ENCODE measurements around the gene TXNDC11. TPM values are rescaled to one million over a fixed set of nuclear protein-coding genes. Genes with fewer than 3 reads are reported as not detected.

The TXNDC11 gene
- total RNA-seq, 2 experiments from 2014 or later = 27.3 to 28.3 TPM

DNA sequence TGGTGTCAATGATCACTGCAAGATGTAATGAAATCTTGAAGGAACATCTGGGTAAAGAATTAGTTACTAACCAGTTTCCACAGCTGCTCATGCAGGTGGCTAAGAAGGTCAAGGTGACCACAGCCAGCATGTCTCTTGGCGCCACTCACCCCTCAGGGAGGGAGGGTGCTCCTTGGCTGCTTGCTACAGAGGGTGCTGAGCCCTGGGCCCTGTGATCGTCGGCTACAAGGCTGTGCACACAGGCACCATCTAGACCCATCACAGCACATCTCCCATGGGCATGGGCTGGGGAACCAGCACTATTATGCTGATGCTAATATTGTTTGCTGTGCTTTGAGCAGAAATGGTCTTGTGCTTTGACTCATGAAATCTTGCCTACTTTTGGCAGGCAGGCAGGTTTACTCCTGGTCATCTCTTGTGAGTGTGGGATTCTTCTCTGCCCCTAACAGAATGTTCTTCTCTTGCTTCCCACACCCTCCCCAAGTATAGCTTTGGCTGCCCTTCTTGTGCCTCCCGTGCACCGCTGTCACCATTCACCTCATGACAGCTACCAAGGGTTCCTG lies 36.4 kb downstream of the TXNDC11 start:
- Mint-ChIP-seq H3K36me3 (ENCODE audit: low read depth) (peaks cover 24% of the 10 kb centered on the region), H3K9me3 (ENCODE audit: low read depth) (no peaks in the 10 kb centered on the region), H3K4me1 (peaks cover 10% of the 10 kb centered on the region), H3K4me3 (no peak overlapping the region), H3K27ac (no peak overlapping the region), H3K27me3 (no peaks in the 10 kb centered on the region)
- ATAC-seq (no peak), DNase-seq (no peak)
- intact Hi-C loops (cut with DNase I, micrococcal nuclease) = no loop called here
- POLR2A ChIA-PET = no interaction called here
- CTCF ChIA-PET = interaction anchor here (0.6 to 2.3 kb wide), 6 partner anchors 8 to 428 kb away, joined by 3 to 10 read pairs (median 4); no protein-coding TSS in a partner anchor

DNA sequence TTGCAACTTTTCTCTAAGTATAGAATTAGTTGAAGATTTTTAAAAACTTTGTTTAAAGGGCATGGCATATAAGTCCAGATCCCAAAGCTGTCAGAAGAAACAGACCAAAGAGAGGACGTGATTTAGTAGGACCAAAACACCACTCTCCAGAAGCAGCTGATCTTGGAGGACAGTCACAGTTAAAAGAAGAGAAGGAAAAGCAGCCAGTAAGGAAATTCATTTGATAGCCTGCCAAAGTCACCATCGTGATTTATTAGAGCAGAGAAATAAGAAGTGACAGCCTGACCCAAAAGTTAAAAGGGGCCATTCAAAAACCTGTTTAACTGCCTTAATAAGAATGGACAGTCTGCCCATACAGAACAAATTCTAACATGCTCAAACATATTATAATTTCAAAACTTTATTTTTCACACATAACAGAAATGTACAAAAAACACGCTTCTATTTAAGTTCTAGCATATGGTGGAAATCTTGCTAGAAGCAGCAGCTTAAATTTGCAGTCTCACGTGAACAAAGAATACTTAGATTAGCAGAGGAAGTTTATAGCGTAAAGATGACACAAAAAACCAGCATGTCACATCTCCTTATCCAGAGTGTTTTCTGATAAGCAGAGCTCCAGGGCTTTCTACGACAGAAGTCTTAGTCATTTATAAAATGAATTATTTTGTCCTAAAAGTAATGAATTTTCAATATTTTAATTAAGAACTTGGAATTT lies 37.2 kb downstream of the TXNDC11 start:
- Mint-ChIP-seq H3K36me3 (ENCODE audit: low read depth) (peaks cover 27% of the 10 kb centered on the region), H3K4me1 (peaks cover 12% of the 10 kb centered on the region), H3K9me3 (ENCODE audit: low read depth) (no peaks in the 10 kb centered on the region), H3K27me3 (no peaks in the 10 kb centered on the region), H3K27ac (no peak overlapping the region), H3K4me3 (no peak overlapping the region)
- no peak for ATAC-seq
- POLR2A ChIA-PET = no interaction called here
- intact Hi-C loops (cut with DNase I, micrococcal nuclease) = no loop called here
- DNase-seq = no peak
- CTCF ChIA-PET = interaction anchor here (0.6 to 2.3 kb wide), 5 partner anchors 9 to 333 kb away, joined by 3 to 10 read pairs (median 4); no protein-coding TSS in a partner anchor

DNA sequence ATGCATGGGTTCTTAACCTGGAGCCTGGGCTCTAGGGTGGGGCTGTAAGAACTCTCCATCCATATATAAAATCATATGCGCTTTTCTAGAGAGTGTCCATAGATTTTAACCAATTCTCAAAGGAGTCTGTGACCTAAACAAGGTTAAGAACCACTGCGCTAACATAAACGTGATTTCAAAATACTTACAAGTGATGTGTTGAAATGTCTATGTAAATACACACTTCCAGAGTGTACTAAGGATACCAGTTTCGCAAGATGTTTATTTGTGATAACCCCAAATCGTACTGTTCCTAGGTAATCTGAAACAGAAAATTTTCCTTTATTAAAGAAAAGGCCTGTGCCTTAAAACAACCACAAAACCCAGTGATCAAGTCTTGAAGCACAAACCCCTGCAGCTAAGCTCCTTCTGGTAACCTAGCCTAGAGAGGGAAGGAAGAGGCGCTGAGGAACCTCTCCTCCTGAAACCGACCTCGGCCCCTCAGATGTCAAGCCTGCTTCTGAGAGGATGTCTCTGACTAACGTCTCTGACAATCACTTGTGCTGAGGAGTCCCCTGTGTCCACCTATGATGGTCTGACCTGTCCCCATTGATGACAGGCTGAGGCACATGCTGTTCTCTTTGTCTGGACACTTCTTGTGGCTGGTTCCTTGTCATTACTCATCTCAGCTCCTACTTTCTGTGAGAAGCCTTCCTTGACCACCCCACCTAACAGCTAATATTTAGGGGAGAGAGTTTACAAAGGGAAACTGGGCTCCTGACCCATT lies 42.2 kb downstream of the TXNDC11 start:
- ATAC-seq (no peak), DNase-seq (no peak)
- no peaks in the 10 kb centered on the region for H3K27me3 Mint-ChIP-seq
- intact Hi-C loops (cut with DNase I, micrococcal nuclease) = no loop called here
- H3K9me3 Mint-ChIP-seq (ENCODE audit: low read depth) = no peaks in the 10 kb centered on the region
- CTCF ChIA-PET = interaction anchor here (1.0 to 1.2 kb wide), 4 partner anchors 10 to 14 kb away, joined by 3 read pairs; no protein-coding TSS in a partner anchor
- H3K4me3 Mint-ChIP-seq = no peak overlapping the region
- POLR2A ChIA-PET = no interaction called here
- H3K36me3 Mint-ChIP-seq (ENCODE audit: low read depth) = peaks cover 38% of the 10 kb centered on the region
- H3K4me1 Mint-ChIP-seq = peaks cover 45% of the 10 kb centered on the region
- H3K27ac Mint-ChIP-seq = no peak overlapping the region

DNA sequence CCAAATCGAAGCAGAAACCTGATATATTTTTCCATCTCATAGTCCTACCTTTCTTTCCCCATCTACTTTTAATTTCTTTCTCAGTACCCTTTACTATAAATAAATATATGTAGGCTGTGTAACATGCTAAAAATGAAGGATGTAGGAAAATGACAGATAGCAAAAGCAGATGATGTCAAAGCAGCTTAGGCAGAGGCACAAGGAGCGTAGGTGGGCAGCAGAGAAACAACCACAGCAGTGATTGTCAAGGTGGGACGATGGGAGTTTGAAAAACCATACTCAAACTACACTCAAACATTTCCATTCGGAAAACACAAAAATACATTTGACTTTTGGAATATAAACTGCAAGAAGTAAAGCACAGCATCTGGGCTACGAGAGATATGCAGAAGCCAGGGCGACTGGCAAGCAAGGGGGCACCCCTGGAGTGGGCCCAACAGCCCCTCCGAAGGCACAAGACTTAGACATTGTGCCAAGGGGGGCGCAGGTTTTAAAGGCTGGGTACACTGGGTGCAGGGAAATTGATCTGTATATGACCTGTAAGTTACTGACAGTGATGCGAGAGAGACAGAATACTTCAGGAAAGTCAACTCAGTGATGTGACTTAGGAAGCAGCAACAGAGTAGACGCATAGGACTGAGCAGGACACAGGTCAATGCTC lies 43.3 kb downstream of the TXNDC11 start:
- ATAC-seq (no peak), DNase-seq (no peak)
- Mint-ChIP-seq H3K27ac (no peak overlapping the region), H3K36me3 (ENCODE audit: low read depth) (peaks cover 41% of the 10 kb centered on the region), H3K4me1 (peaks cover 47% of the 10 kb centered on the region), H3K9me3 (ENCODE audit: low read depth) (no peaks in the 10 kb centered on the region), H3K27me3 (no peaks in the 10 kb centered on the region), H3K4me3 (no peak overlapping the region)
- intact Hi-C loops (cut with DNase I, micrococcal nuclease) = loop anchor here in 1 of 2 experiments (5.0 kb wide), 1 partner anchor 292 kb away; no protein-coding TSS in a partner anchor
- POLR2A ChIA-PET = no interaction called here
- CTCF ChIA-PET = interaction anchor here (1.1 to 1.2 kb wide), 2 partner anchors 13 to 15 kb away, joined by 3 read pairs; no protein-coding TSS in a partner anchor

DNA sequence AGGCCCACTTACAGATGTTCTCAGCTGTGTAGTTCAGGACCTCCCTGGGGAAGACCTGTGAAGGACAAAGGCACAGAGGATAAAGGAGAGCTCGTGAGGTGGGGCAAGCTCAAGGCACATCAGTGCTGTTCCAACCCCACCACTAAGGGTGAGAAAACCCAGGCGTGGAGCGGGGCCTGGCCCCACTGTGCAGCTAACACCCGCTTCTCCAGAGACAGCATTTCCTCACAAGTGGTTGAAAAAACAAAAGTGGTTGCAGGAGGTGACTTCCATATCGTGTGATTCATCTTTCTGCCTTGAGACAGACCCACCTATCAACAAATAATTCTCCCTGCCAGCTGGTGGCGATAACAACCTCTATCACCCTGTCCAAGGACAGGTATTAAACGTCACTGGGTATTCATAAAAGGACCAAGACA lies 44.4 kb downstream of the TXNDC11 start:
- Mint-ChIP-seq H3K27ac (peak overlapping the region; percentile 76), H3K9me3 (ENCODE audit: low read depth) (no peaks in the 10 kb centered on the region), H3K4me1 (peaks cover 47% of the 10 kb centered on the region), H3K36me3 (ENCODE audit: low read depth) (peaks cover 37% of the 10 kb centered on the region), H3K27me3 (no peaks in the 10 kb centered on the region), H3K4me3 (no peak overlapping the region)
- CTCF ChIA-PET = interaction anchor here (0.6 to 2.6 kb wide), 7 partner anchors 9 to 735 kb away, joined by 3 to 22 read pairs (median 3); no protein-coding TSS in a partner anchor
- POLR2A ChIA-PET = interaction anchor here (0.5 to 0.6 kb wide), 2 partner anchors 14 to 198 kb away, joined by 3 read pairs; no protein-coding TSS in a partner anchor
- intact Hi-C loops (cut with DNase I, micrococcal nuclease) = loop anchor here in 1 of 2 experiments (1.0 to 5.0 kb wide), 2 partner anchors 115 to 291 kb away; no protein-coding TSS in a partner anchor
- peak; percentile 92 for ATAC-seq
- peak; percentile 67 for DNase-seq

DNA sequence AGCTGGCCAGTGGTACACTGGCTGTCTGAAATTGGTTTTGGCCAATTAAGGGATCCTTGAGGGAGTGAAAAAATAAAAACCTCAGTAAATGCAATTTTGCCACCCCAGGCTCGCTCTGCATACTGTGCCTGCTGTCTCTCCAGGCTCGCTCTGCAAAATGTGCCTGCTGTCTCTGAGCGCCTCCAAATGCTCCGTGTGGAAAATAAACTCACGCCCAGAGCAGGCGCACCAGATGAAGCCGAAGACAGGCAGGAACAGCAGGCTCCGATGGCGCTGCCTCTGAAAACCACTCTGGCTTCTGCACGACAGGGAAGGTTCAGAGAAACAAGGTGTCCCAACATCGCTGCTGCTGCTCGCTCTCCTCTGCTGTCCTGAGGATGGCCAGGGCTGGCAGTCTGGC lies 45.3 kb downstream of the TXNDC11 start:
- Mint-ChIP-seq H3K4me3 (no peak overlapping the region), H3K36me3 (ENCODE audit: low read depth) (peaks cover 42% of the 10 kb centered on the region), H3K27ac (no peak overlapping the region), H3K4me1 (peaks cover 47% of the 10 kb centered on the region), H3K27me3 (no peaks in the 10 kb centered on the region), H3K9me3 (ENCODE audit: low read depth) (no peaks in the 10 kb centered on the region)
- DNase-seq (no peak), ATAC-seq (no peak)
- ChIA-PET POLR2A (no interaction called here), CTCF (interaction anchor here (1.4 to 2.6 kb wide), 3 partner anchors 8 to 290 kb away, joined by 4 to 22 read pairs (median 8); no protein-coding TSS in a partner anchor)
- intact Hi-C loops (cut with DNase I, micrococcal nuclease) = loop anchor here in 1 of 2 experiments (5.0 kb wide), 1 partner anchor 290 kb away; no protein-coding TSS in a partner anchor

DNA sequence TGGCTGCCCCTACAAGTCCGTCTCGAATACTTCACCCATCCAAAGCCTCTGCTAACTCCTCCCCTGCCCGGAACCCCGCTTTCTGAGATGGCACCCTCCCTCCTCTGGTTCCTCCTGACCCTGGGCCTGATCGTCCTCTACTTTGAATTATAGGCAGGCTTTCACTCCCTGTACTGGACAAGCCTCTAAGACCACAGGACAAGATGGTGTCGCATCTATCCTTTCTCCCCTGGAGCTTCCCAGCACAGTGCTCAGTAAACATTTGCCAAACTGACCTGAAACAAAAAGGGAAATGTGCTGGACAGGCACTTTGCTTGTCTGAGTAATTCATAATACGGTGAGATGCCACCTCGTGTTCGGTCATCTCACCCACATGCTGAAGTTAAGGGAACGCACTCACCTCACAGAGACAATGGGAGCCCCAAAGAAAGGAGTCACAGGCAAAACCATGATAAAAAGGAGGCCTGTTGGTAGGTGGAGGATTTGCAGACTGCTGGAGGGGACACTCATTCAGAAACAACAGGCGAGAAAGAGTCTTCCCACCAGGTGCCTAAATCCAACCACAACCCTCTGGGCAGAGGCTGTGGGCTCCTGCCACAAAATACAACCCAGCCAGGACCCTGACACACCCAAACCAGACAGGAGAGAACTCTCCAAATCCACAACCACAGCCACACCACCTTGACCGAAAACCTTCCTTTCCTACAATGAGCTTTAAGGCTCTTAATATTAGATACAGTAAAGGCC lies 46.2 kb downstream of the TXNDC11 start:
- H3K27me3 Mint-ChIP-seq = no peaks in the 10 kb centered on the region
- H3K36me3 Mint-ChIP-seq (ENCODE audit: low read depth) = peaks cover 44% of the 10 kb centered on the region
- DNase-seq = no peak
- H3K27ac Mint-ChIP-seq = peak overlapping the region; percentile 27
- ChIA-PET POLR2A (no interaction called here), CTCF (interaction anchor here (2.6 kb wide), 1 partner anchor 18 kb away, joined by 22 read pairs; no protein-coding TSS in a partner anchor)
- peaks cover 44% of the 10 kb centered on the region for H3K4me1 Mint-ChIP-seq
- intact Hi-C loops (cut with DNase I, micrococcal nuclease) = loop anchor here in 1 of 2 experiments (5.0 kb wide), 1 partner anchor 289 kb away; no protein-coding TSS in a partner anchor
- no peak overlapping the region for H3K4me3 Mint-ChIP-seq
- no peaks in the 10 kb centered on the region for H3K9me3 Mint-ChIP-seq (ENCODE audit: low read depth)
- ATAC-seq = peak; percentile 25

DNA sequence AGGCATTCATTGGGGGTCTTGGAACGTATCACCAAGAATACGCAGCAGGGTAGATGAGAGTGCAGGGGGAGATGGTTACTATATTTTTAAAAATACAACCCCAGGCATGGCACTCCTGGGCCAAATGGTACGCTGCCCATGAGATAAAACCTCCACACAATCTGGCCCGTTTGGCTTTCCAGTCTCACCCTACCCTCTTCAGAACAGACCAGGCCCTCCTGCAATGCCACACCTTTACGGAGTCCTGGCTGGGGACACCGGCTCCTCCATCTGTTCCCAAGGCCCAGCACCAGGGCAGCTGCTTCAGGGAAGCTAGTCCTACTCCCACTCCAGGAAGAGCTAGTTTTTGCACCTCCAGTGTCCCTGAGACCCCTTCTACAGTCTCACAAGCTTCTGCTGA lies 50.0 kb downstream of the TXNDC11 start:
- no peak for ATAC-seq
- peaks cover 50% of the 10 kb centered on the region for H3K36me3 Mint-ChIP-seq (ENCODE audit: low read depth)
- H3K27ac Mint-ChIP-seq = no peak overlapping the region
- no peaks in the 10 kb centered on the region for H3K9me3 Mint-ChIP-seq (ENCODE audit: low read depth)
- H3K4me3 Mint-ChIP-seq = no peak overlapping the region
- no peaks in the 10 kb centered on the region for H3K27me3 Mint-ChIP-seq
- H3K4me1 Mint-ChIP-seq = peaks cover 35% of the 10 kb centered on the region
- ChIA-PET POLR2A (no interaction called here), CTCF (no interaction called here)
- intact Hi-C loops (cut with DNase I, micrococcal nuclease) = no loop called here
- DNase-seq = no peak

DNA sequence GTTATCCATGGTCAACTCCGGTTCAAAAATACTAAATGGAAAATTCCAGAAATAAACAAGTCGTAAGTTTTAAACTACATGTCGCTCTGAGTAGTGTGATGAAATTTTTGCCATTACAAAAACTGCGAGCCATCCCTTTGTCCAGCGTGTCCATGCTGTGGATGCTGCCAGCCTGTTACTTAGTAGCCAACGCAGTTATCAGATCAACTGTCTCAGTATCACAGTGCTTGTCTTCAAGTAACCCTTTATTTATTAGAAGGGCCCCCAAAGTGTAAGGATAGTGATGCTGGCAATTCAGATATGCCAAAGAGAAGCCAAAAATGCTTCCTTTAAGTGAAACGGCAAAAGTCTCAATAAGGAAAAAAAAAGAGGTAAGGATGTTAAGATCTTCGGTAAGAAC lies 50.5 kb downstream of the TXNDC11 start:
- DNase-seq (no peak), ATAC-seq (no peak)
- Mint-ChIP-seq H3K9me3 (ENCODE audit: low read depth) (no peaks in the 10 kb centered on the region), H3K27ac (no peak overlapping the region), H3K36me3 (ENCODE audit: low read depth) (peaks cover 51% of the 10 kb centered on the region), H3K4me1 (peaks cover 32% of the 10 kb centered on the region), H3K27me3 (no peaks in the 10 kb centered on the region), H3K4me3 (no peak overlapping the region)
- intact Hi-C loops (cut with DNase I, micrococcal nuclease) = no loop called here
- POLR2A ChIA-PET = interaction anchor here (0.6 kb wide), 1 partner anchor 215 kb away, joined by 3 read pairs; no protein-coding TSS in a partner anchor
- CTCF ChIA-PET = interaction anchor here (1.2 kb wide), 2 partner anchors 51 to 738 kb away, joined by 4 to 7 read pairs; no protein-coding TSS in a partner anchor

DNA sequence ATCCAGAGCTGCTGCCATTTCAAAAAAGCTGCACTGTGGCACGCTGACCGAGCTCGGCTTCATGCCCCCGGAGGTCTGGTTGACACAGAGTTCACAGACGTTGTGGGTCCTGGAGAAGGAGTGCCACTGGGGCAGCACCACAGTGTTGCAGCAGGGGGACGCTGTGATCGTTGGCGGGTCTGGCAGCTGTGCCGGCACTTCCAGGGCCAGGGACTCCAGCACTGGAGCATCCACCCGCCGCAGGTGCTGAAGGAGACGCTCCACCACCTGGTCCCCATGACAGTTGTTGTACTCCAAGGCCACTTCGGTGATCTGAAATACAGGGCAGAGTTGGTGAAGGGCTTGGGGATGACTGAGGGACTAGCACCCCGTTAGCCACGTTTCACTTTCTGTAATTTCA lies 50.9 kb downstream of the TXNDC11 start:
- no peaks in the 10 kb centered on the region for H3K9me3 Mint-ChIP-seq (ENCODE audit: low read depth)
- no peak for DNase-seq
- peaks cover 31% of the 10 kb centered on the region for H3K4me1 Mint-ChIP-seq
- intact Hi-C loops (cut with DNase I, micrococcal nuclease) = no loop called here
- ChIA-PET CTCF (interaction anchor here (0.7 to 1.2 kb wide), 6 partner anchors 14 to 737 kb away, joined by 3 to 7 read pairs (median 4); no protein-coding TSS in a partner anchor), POLR2A (interaction anchor here (0.6 kb wide), 1 partner anchor 215 kb away, joined by 3 read pairs; no protein-coding TSS in a partner anchor)
- no peak for ATAC-seq
- H3K4me3 Mint-ChIP-seq = no peak overlapping the region
- H3K36me3 Mint-ChIP-seq (ENCODE audit: low read depth) = peaks cover 51% of the 10 kb centered on the region
- H3K27me3 Mint-ChIP-seq = no peaks in the 10 kb centered on the region
- H3K27ac Mint-ChIP-seq = no peak overlapping the region

All from activated CD4-positive, alpha-beta T cell treated with anti-CD3 and anti-CD28 coated beads for 36 hours (primary cell).